ENCODE data around the gene GPR150.

Gene GPR150

DNA sequence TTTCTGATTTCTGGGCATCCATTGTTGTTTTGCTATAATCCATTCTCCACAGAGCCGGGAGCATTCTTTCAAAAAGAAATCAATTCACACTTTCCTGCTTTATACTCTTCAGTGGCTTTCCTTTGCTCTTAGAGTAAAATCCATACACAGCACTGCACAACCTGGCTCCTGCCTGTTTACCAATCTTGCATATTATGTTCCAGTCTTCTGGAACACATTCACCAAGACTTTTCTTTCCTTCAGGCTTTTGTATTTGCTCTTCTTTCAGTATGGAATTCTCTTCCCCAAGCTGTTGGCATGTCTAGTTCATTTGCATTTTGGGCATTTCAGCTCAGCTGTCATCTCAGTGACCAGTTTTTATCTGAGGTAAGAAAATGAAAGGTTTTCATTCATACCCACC lies 33.0 kb downstream of the GPR150 start:
- no peak for DNase-seq (ENCODE audit: low read depth)

DNA sequence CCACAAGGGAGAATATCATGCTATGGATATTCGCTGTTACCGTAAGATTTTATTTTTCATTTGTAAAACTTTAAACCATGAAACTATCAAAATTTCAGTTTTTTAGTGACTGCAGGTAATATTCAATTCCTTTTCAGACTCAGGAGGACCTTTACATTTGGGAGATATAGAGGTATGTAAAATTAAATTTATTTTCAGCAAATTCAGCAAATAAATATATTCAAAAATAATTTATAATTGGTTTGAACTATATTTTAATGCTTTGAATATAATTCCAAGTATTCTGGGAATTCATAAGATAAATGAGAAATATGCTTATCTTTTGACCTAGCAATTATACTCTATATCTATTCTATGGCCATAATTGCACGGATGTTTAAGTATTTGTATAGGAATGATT lies 34.3 kb downstream of the GPR150 start:
- no peak for DNase-seq (ENCODE audit: low read depth)

DNA sequence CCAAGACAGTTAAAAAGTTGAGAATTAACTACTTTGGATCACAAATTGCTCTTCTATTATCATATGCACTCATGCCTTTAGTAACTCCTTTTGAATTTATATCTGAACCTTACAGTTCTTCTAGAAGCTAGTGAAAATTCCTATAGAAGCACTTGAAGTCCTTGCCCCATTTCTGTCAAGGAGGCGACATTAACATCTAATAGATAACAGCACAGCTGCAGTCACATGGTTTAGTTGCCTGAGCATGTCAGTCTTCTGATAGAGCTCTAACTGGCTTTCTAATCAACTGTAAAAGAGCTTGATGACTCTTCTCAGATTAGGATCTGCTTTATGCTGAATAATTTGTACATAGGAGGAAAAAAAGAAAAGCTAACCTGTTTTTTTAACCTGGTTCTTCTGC lies 35.7 kb downstream of the GPR150 start:
- no peak for DNase-seq (ENCODE audit: low read depth)

DNA sequence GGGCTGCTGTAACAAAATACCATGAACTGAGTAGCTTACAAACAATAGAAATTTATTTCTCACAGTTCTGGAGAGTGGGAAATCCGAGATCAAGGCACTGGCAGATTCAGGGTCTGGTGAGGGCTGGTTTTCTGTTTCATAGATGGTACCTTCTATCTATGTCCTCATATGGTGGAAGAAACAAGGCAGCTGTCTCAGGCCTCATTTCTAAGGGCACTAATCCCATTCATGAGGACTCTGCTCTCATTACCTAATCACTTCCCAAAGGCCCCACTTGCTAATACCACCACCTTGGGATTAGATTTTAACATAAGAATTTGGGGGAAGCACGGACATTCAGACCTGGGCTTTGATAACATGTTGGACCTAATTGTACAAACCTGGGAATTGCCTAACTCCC lies 40.2 kb downstream of the GPR150 start:
- DNase-seq (ENCODE audit: low read depth) = no peak

- DNase-seq (ENCODE audit: low read depth) = no peak
Measured at GRCh38 chr5:95662946-95663345, 43.1 kb downstream of the GPR150 start.

DNA sequence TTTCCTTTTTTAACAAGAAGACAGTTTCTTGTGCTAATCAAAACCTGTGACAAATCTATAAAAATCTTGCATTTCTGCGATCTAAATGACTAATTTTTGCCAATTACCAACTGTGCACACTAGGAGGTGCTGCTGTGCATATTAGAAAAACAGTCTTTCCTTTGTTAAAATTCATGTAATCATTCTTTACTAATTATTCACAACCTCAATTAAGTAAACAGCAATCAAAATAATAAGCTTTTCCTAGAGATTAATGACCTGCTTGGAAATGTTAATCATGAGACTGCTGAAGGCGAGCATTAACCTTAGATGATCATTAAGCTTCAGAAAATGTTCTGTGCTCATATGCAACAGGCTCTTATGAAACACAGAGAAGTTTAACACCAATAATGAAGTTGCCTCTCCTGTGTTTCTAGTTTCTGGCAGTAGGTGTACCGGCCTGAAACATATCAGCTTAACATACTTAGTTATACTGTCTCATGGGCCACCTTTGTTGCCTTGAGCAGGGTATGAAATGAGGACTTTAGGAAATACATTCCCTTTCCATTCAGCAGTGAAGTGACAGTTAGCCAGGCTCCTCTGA lies 44.4 kb downstream of the GPR150 start:
- peak; percentile 23 for DNase-seq (ENCODE audit: low read depth)

DNA sequence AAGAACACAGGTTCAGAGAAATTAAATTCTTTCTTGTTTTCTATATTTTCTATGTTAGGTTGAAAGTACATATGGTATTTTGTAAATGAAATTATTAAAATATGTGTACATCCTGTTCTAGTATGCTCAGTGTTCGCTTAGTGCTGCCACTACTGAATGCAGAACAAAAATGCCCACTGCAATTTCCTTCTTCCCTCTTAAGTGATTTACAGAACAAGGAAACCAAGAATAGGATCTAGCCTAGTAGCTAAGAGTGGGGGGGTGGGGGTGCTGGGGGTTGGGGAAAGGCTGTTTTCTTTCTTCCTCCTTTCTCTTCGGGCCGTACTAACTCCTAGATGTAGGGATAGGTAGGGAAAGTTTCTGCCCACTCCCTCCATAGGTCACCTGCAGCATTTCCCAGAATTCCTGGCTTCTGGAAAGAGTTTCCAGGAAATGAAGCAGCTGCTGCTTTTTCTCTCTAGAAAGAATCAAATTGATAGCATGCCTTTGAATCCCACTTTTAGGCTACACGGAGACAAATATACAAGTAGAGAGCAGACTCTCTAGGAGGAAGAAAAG lies 47.3 kb downstream of the GPR150 start:
- no peak for DNase-seq (ENCODE audit: low read depth)

DNA sequence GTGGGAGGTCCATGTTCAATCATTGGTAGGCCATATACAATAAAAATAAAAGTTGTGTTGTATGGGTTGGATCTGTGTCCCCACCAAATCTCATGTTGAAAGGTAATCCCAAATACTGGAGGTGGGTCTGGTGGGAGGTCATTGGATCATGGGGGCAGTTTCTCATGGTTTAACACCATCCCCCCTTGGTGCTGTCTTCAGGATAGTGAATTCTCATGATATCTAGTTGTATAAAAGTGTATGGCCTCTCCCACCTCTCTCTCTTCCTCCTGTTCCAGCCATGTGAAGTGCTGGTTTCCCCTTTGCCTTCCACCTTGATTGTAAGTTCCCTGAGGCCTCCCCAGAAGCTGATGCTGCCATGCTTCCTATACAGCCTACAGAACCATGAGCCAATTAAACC lies 47.8 kb downstream of the GPR150 start:
- DNase-seq (ENCODE audit: low read depth) = no peak

- DNase-seq (ENCODE audit: low read depth) = no peak
Measured at GRCh38 chr5:95668216-95668615, 48.3 kb downstream of the GPR150 start.

DNA sequence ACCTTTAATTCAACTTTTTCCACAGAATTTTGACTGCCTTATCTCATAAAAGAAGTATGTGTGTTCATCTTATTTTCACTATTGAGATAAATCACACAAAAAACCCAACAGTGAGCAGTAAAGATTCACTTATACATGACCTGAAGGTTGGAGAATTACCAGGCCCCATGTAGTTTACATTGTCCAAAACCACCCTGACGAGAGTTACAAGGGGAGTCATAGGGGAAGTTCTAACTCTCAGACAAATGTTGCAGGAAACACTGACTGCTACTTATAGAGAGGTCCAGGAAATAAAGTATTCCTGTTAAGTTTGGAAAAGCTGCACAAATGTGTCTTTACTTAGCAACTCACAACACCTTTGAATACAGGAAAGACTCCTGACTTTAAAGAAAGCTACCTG lies 48.8 kb downstream of the GPR150 start:
- DNase-seq (ENCODE audit: low read depth) = no peak

DNA sequence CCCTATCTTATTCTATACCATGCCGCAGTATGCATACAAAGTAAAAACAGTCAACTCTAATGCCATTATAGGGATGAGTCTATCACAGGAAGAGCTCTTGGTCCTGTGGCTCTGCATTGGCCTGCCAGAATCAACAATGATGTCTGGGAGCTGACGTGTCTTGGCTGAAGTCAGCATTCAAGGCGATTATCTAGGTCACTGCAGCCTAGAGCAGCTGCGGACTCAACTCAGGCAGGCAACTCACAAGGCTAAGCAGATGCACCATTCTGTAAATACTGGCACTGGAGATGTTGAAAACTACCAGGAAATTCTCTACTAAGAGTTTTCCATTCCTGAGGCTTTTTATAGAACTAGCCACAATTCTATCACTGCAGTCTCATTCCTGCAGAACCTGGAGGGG lies 49.7 kb downstream of the GPR150 start:
- no peak for DNase-seq (ENCODE audit: low read depth)

GRCh38 chr5:95669985-95670384 lies 50.1 kb downstream of the GPR150 start:
- no peak for DNase-seq (ENCODE audit: low read depth)

DNA sequence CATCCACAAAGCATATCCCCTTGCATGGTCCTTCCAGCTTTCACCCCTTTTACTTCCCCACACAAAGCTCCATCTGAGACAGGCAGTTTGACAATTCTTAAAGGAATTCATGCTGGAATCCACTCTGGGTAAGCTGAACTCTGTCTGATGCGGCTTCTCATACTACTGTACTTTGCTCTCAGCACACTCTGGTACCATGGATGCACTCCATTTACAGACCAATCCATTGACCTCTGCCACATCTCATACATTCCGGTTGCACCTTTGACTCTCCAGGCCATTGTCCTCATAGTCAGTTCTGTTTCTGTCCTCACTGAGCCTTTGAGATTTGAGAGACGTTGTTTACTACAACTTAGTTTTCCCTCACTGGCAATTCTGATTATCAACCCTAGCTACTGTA lies 50.7 kb downstream of the GPR150 start:
- DNase-seq (ENCODE audit: low read depth) = no peak

All from activated T-cell treated with anti-CD3 and anti-CD28 coated beads for 1 hour (primary cell).